Measurements from ENCODE around the gene BCAR1.
A peak's percentile ranks its signal among the peaks of the same experiment; 100 is the strongest.

Gene BCAR1

GRCh38 chr16:75198135-75198600 lies 53.3 kb downstream of the BCAR1 start:
- Mint-ChIP-seq H3K27me3 (peaks cover 77% of the 10 kb centered on the region), H3K9me3 (no peaks in the 10 kb centered on the region), H3K36me3 (no peaks in the 10 kb centered on the region), H3K27ac (no peak overlapping the region), H3K4me1 (peaks cover 18% of the 10 kb centered on the region), H3K4me3 (no peak overlapping the region)
- no peak for ATAC-seq

DNA sequence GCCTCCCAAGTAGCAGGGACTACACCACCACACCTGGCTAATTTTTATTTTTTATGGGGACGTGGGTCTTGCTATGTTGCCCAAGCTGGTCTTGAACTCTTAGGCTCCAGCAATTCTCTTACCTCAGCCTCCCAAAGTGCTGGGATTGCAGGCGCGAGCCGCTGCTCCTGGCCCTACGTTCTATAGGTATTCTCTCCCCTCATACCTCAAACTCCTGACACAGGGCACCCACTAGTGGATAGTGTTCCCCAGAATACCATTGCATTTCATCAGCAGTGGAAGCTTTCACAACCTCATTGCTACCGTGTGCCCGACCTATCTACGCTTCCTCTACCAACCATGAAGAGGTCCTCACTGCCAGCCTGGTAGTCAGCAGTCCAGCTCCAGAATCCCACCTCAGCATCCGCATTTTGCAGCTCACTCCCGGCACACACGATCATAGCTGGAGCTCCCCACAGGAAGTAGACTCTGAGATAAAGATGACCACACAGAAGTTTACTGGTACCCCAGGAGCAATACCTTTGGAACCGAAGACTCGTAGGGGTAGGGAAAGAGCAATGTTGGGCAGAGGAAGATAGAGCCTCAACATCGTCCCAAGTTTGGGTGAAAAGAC lies 53.8 kb downstream of the BCAR1 start:
- Mint-ChIP-seq H3K4me3 (no peak overlapping the region), H3K9me3 (no peaks in the 10 kb centered on the region), H3K4me1 (peaks cover 18% of the 10 kb centered on the region), H3K27me3 (peaks cover 77% of the 10 kb centered on the region), H3K36me3 (no peaks in the 10 kb centered on the region), H3K27ac (no peak overlapping the region)
- no peak for ATAC-seq

DNA sequence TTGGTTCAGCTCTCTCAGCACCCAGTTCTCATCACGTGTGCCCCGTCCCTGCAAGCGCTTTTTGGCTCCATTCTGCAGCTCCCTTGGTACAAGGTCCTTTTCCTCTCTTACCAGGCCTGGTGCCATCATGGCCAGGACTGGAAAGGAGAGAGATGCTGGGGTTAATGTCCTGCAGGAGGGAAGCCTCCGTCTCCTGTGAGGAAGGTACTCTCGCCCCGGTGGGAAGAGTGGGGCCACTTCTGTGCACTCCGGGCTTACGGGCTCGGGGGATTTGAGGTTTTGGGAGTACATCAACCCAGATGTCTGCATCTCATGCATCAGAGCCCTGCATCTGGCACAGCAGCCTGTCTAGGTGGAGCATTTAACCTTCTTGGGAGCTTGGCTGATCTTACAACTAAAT lies 54.6 kb downstream of the BCAR1 start:
- H3K27me3 Mint-ChIP-seq: peaks cover 79% of the 10 kb centered on the region
- no peaks in the 10 kb centered on the region for H3K36me3 Mint-ChIP-seq
- no peak overlapping the region for H3K27ac Mint-ChIP-seq
- no peak for ATAC-seq
- H3K4me1 Mint-ChIP-seq: peaks cover 18% of the 10 kb centered on the region
- H3K4me3 Mint-ChIP-seq: no peak overlapping the region
- H3K9me3 Mint-ChIP-seq: no peaks in the 10 kb centered on the region

DNA sequence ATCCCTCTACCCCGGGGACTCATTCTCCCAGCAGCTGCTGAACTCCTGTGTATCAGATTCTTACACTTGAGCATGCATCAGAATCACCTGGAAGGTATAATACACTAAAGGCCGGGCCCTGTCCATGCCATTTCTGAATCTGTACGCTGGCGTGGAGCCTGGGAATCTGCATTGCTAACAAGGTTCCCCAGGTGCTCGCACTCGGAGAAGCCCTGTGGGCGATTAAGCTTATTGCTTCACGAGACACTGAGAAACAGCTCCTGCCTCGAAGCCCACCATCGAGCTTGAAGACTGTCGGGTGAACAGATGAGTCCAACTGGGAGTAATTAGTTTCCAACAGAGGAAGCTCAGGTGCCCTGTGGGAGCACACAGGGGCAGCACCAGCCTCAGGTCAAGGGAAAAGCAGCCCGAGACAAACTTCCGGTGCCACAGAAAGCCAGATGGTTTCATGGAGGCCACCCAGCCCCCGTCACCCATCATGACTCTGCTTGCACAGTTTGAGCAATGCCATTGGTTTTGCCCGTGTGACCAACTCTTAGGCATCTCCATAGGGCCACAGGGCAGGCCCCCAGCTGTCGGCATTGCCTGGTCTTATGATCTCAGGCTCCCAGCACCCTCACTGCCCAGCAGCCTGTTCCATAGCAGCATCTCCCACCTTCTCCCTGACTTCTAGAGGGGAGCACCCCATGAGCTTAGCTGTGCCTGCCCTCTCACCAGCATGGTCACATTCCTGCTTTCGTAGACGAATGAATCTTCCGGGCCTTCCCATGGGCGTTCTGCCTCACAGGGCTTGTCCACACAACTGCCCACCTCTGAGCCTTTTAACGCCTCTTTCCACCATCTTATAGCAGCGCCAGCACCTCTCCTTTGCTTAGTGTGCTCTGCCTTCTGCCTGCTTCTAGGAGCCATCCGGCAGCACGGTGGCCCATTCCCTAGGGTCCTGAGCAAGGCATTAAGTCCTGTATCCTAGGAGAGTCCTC lies 55.3 kb downstream of the BCAR1 start:
- Mint-ChIP-seq H3K9me3 (no peaks in the 10 kb centered on the region), H3K27me3 (peaks cover 79% of the 10 kb centered on the region), H3K27ac (no peak overlapping the region), H3K36me3 (no peaks in the 10 kb centered on the region), H3K4me3 (no peak overlapping the region), H3K4me1 (peaks cover 13% of the 10 kb centered on the region)
- no peak for ATAC-seq

- H3K27ac Mint-ChIP-seq: no peak overlapping the region
- H3K36me3 Mint-ChIP-seq: no peaks in the 10 kb centered on the region
- H3K27me3 Mint-ChIP-seq: peaks cover 80% of the 10 kb centered on the region
- H3K4me1 Mint-ChIP-seq: no peaks in the 10 kb centered on the region
- no peak overlapping the region for H3K4me3 Mint-ChIP-seq
- ATAC-seq: no peak
- H3K9me3 Mint-ChIP-seq: no peaks in the 10 kb centered on the region
Observed at GRCh38 chr16:75193730-75194444, 57.5 kb downstream of the BCAR1 start.

GRCh38 chr16:75193265-75193650 lies 58.2 kb downstream of the BCAR1 start:
- H3K27me3 Mint-ChIP-seq: peaks cover 82% of the 10 kb centered on the region
- ATAC-seq: no peak
- no peak overlapping the region for H3K4me3 Mint-ChIP-seq
- no peak overlapping the region for H3K27ac Mint-ChIP-seq
- H3K9me3 Mint-ChIP-seq: no peaks in the 10 kb centered on the region
- H3K36me3 Mint-ChIP-seq: no peaks in the 10 kb centered on the region
- H3K4me1 Mint-ChIP-seq: no peaks in the 10 kb centered on the region

DNA sequence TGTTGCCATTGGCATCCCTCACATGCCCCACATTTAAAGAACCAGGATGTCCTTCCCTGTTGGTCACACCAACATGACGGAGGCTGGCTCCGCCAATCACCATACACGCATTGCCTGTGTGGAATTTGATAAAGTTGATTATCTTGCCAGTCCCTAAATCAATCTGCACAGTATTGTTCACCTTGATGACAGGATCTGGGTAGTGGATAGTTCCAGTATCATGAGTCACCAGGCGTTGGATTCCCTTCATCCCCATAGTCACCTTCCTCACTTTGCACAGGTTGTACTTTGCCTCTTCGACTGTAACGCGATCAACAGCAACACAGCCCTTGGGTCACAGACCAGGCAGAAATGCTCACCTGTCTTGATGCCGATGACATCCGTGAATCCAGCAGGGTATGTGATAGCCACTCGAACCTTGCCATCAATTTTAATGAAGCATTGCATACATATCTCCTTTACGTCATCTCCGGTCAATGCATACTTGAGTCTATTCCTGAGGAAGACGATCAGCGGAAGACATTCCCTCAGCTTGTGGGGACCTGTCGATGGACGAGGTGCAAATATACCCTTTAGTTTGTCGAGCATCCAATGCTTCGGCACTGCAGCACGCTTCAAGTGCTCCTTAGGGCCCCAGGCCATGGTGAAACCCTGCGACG lies 58.7 kb downstream of the BCAR1 start:
- Mint-ChIP-seq H3K27ac (no peak overlapping the region), H3K36me3 (no peaks in the 10 kb centered on the region), H3K4me3 (no peak overlapping the region), H3K27me3 (peaks cover 77% of the 10 kb centered on the region), H3K9me3 (peaks cover under 1% of the 10 kb centered on the region), H3K4me1 (no peaks in the 10 kb centered on the region)
- no peak for ATAC-seq

- no peak for ATAC-seq
- Mint-ChIP-seq H3K27ac (no peak overlapping the region), H3K9me3 (peaks cover 6% of the 10 kb centered on the region), H3K4me1 (no peaks in the 10 kb centered on the region), H3K36me3 (no peaks in the 10 kb centered on the region), H3K4me3 (no peak overlapping the region), H3K27me3 (peaks cover 72% of the 10 kb centered on the region)
Observed at GRCh38 chr16:75189638-75190245, 61.7 kb downstream of the BCAR1 start.

- no peaks in the 10 kb centered on the region for H3K36me3 Mint-ChIP-seq
- H3K9me3 Mint-ChIP-seq: peaks cover 6% of the 10 kb centered on the region
- no peak overlapping the region for H3K27ac Mint-ChIP-seq
- no peaks in the 10 kb centered on the region for H3K4me1 Mint-ChIP-seq
- no peak for ATAC-seq
- H3K4me3 Mint-ChIP-seq: no peak overlapping the region
- peaks cover 68% of the 10 kb centered on the region for H3K27me3 Mint-ChIP-seq
Observed at GRCh38 chr16:75188832-75189477, 62.5 kb downstream of the BCAR1 start.

- no peak for ATAC-seq
- H3K27ac Mint-ChIP-seq: no peak overlapping the region
- H3K9me3 Mint-ChIP-seq: peaks cover 11% of the 10 kb centered on the region
- H3K27me3 Mint-ChIP-seq: peaks cover 34% of the 10 kb centered on the region
- H3K4me3 Mint-ChIP-seq: no peak overlapping the region
- H3K36me3 Mint-ChIP-seq: peaks cover 17% of the 10 kb centered on the region
- peaks cover 15% of the 10 kb centered on the region for H3K4me1 Mint-ChIP-seq
Observed at GRCh38 chr16:75181630-75182029, 69.8 kb downstream of the BCAR1 start.

- Mint-ChIP-seq H3K9me3 (peaks cover 21% of the 10 kb centered on the region), H3K4me1 (peaks cover 15% of the 10 kb centered on the region), H3K36me3 (peaks cover 29% of the 10 kb centered on the region), H3K4me3 (peak overlapping the region; percentile 3), H3K27ac (no peak overlapping the region), H3K27me3 (peaks cover 12% of the 10 kb centered on the region)
- peak; percentile 50 for ATAC-seq
Observed at GRCh38 chr16:75179208-75179607, 72.2 kb downstream of the BCAR1 start.
